ENCODE results near the gene NAV2. TPM values are rescaled to one million over a fixed set of nuclear protein-coding genes. Genes with fewer than 3 reads are reported as not detected.

The NAV2 gene
- polyA plus RNA-seq, 3 donors, result not detected

DNA sequence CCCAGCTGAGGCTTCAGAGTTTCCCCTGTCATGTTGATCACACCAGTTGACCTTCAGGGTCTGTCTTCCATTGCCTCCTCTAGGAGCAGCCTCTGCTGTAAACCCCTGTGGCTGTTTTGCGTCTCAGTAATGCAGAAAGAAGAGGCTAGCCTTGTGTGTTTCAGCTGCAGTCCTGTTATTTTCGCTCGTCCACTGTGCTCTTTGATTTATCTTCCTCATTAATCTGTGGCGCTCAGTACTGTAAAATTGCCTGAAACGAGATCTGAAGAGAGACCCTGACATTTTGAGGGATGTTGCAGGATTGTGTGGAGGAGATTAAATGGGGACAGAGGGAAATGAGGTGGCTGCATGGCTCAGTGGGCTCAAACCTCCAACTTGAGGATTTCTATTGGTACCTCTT lies 283.9 kb downstream of the NAV2 start:
- Histone ChIP-seq H4K20me1 (ENCODE audit: insufficient read depth, low read length) (no peaks in the 10 kb centered on the region), H2AFZ (ENCODE audit: insufficient read depth, low read depth, low read length, poor library complexity, severe bottlenecking) (no peak overlapping the region), H3K79me2 (ENCODE audit: insufficient read depth, low read length) (no peaks in the 10 kb centered on the region), H3K4me1 (ENCODE audit: control insufficient read depth in 1 of 2, insufficient read depth in 2 of 2, low read length in 2 of 2) (no peaks in the 10 kb centered on the region), H3K9me3 (replicated peaks in 1 of 2; ENCODE audit: control insufficient read depth in 1 of 2, insufficient read depth in 1 of 2, low read length in 2 of 2) (no peaks in the 10 kb centered on the region), H3K9ac (ENCODE audit: insufficient read depth, low read length, poor library complexity, severe bottlenecking) (no peak overlapping the region), H3K27ac (ENCODE audit: low read depth in 1 of 2, low read length in 2 of 2) (no peak overlapping the region), H3K4me3 (replicated peaks in 1 of 3; ENCODE audit: low read depth in 2 of 3, low read length in 3 of 3) (no peak overlapping the region), H3K27me3 (ENCODE audit: control insufficient read depth in 2 of 2, insufficient read depth in 2 of 2, low read length in 2 of 2) (no peaks in the 10 kb centered on the region), H3K4me2 (replicated peaks; ENCODE audit: extremely low read depth, low read length, poor library complexity, severe bottlenecking) (no peak overlapping the region), H3K36me3 (replicated peaks in 1 of 2; ENCODE audit: control insufficient read depth in 1 of 2, insufficient read depth in 2 of 2, low read length in 2 of 2) (no peaks in the 10 kb centered on the region)
- TF ChIP-seq, protein P1, sequence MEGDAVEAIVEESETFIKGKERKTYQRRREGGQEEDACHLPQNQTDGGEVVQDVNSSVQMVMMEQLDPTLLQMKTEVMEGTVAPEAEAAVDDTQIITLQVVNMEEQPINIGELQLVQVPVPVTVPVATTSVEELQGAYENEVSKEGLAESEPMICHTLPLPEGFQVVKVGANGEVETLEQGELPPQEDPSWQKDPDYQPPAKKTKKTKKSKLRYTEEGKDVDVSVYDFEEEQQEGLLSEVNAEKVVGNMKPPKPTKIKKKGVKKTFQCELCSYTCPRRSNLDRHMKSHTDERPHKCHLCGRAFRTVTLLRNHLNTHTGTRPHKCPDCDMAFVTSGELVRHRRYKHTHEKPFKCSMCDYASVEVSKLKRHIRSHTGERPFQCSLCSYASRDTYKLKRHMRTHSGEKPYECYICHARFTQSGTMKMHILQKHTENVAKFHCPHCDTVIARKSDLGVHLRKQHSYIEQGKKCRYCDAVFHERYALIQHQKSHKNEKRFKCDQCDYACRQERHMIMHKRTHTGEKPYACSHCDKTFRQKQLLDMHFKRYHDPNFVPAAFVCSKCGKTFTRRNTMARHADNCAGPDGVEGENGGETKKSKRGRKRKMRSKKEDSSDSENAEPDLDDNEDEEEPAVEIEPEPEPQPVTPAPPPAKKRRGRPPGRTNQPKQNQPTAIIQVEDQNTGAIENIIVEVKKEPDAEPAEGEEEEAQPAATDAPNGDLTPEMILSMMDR (IDR thresholded peaks at IDR 0.05), result no peak
- Mint-ChIP-seq H3K27ac (no peak overlapping the region), H3K36me3 (no peaks in the 10 kb centered on the region), H3K4me3 (no peak overlapping the region), H3K27me3 (ENCODE audit: low read depth in 3 of 3) (peaks cover 0 to 3% (median 0%) of the 10 kb centered on the region in 3 donors), H3K9me3 (peaks cover 0 to 4% (median 0%) of the 10 kb centered on the region in 7 donors), H3K4me1 (no peaks in the 10 kb centered on the region)
- intact Hi-C loops (cut with micrococcal nuclease), result no loop called here
- WGBS (ENCODE audit: insufficient coverage), result 76% methylated on average over 5 of the region's 5 CpGs
- DNase-seq, result no peak

DNA sequence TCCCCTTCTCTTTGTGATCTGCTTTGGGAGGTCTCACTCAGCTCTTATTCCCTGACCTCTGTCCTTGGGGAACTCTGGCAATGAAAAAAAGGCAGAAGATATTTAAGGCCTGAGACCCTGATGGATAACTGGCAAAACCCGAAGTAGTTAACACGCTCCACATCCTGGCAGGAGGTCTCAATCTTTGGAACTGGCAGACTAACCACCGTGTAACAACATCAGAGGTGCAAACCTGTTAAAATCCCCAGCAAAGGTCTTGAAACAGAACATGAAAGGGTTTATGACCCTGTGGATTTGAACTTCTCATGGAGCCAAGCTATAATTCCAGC lies 287.3 kb downstream of the NAV2 start:
- TF ChIP-seq, protein P1 (IDR thresholded peaks at IDR 0.05), result no peak
- peaks cover 0 to 3% (median 2%) of the 10 kb centered on the region in 3 donors for H3K27me3 Mint-ChIP-seq (ENCODE audit: low read depth in 3 of 3)
- no peaks in the 10 kb centered on the region for H3K9me3 Mint-ChIP-seq

More for the DNA sequence above, 287.3 kb downstream of the NAV2 start:
- Histone ChIP-seq H3K36me3 (replicated peaks in 1 of 2; ENCODE audit: control insufficient read depth in 1 of 2, insufficient read depth in 2 of 2, low read length in 2 of 2) (no peaks in the 10 kb centered on the region), H3K9me3 (replicated peaks in 1 of 2; ENCODE audit: control insufficient read depth in 1 of 2, insufficient read depth in 1 of 2, low read length in 2 of 2) (no peaks in the 10 kb centered on the region), H2AFZ (ENCODE audit: insufficient read depth, low read depth, low read length, poor library complexity, severe bottlenecking) (no peak overlapping the region), H4K20me1 (ENCODE audit: insufficient read depth, low read length) (no peaks in the 10 kb centered on the region), H3K27me3 (ENCODE audit: control insufficient read depth in 2 of 2, insufficient read depth in 2 of 2, low read length in 2 of 2) (no peaks in the 10 kb centered on the region), H3K27ac (ENCODE audit: low read depth in 1 of 2, low read length in 2 of 2) (no peak overlapping the region), H3K9ac (ENCODE audit: insufficient read depth, low read length, poor library complexity, severe bottlenecking) (no peak overlapping the region), H3K79me2 (ENCODE audit: insufficient read depth, low read length) (no peaks in the 10 kb centered on the region), H3K4me3 (replicated peaks in 1 of 3; ENCODE audit: low read depth in 2 of 3, low read length in 3 of 3) (no peak overlapping the region), H3K4me2 (replicated peaks; ENCODE audit: extremely low read depth, low read length, poor library complexity, severe bottlenecking) (no peak overlapping the region), H3K4me1 (ENCODE audit: control insufficient read depth in 1 of 2, insufficient read depth in 2 of 2, low read length in 2 of 2) (no peaks in the 10 kb centered on the region)
- intact Hi-C loops (cut with micrococcal nuclease), result loop anchor here in 1 of 2 donors (10.0 kb wide), 1 partner anchor 55 kb away; no protein-coding TSS in a partner anchor
- WGBS (ENCODE audit: insufficient coverage), result 94% methylated on average over 3 of the region's 3 CpGs
- Mint-ChIP-seq H3K4me1 (no peaks in the 10 kb centered on the region), H3K27ac (no peak overlapping the region), H3K36me3 (no peaks in the 10 kb centered on the region), H3K4me3 (no peak overlapping the region)
- no peak for DNase-seq

Data from CD14-positive monocyte (primary cell).